A549 (cell line): ENCODE data around the gene INVS. TPM values are rescaled to one million over a fixed set of nuclear protein-coding genes. Genes with fewer than 3 reads are reported as not detected.
"Not testable (repeated sequence)": the region's sequence is repeated elsewhere in the genome, so short reads cannot be mapped to it uniquely, and the experiment has no call there.

ENCODE experiments used
- ATAC-seq, 2 experiments: fragments of 200-7000 bp in 1 of 2; fragments of >200 bp in 1 of 2; cut with Nextera tagmentation in 1 of 2; cut with Tn5 transposase in 1 of 2; 3 replicates each; pipeline versions ENCODE4 v1.8.0 to v1.9.1; 2018 to 2020; ENCODE audit warnings: mild to moderate bottlenecking in 1 of 2, moderate library complexity in 1 of 2
- CTCF ChIA-PET: fragments of 300-600 bp; sonication (Branson Sonifier 250); formaldehyde crosslinking; extraction: SDS; loops from one replicate; lab custom pipeline; 2021; ENCODE audit warnings: antibody characterized with exemption, inconsistent platforms; lab: Yijun Ruan, JAX
- POLR2A ChIA-PET: fragments of 350-600 bp; formaldehyde crosslinking; extraction: SDS; loops from one replicate; lab custom pipeline; 2021; ENCODE audit warnings: antibody characterized with exemption, inconsistent platforms; lab: Yijun Ruan, JAX
- DNase-seq, 2 experiments: peaks; one replicate each; pipeline versions ENCODE4 v3.0.0 to v3.0.0-alpha.2; 2011 to 2016; ENCODE audit warnings: low read depth in 1 of 2, low spot score in 1 of 2
- FAIRE-seq: peaks from 2 replicates; lab custom pipeline; 2011; peaks lifted over from hg19 to GRCh38; lab: Jason Lieb, UNC
- H3K27ac ChIP-seq, 2 experiments: fragments of >200 bp; sonication (Bioruptor Twin); formaldehyde crosslinking; 3 replicates each; pipeline ENCODE4 v1.5.1; 2016 to 2017
- H3K4me1 ChIP-seq: fragments of >200 bp; sonication (Bioruptor Twin); formaldehyde crosslinking; 3 replicates; pipeline ENCODE4 v1.6.1; 2016
- H3K4me2 ChIP-seq: fragments of >200 bp; sonication (Bioruptor Twin); formaldehyde crosslinking; 3 replicates; pipeline ENCODE4 v1.6.1; 2016
- H3K4me3 ChIP-seq: fragments of >200 bp; sonication (Bioruptor Twin); formaldehyde crosslinking; 3 replicates; pipeline ENCODE4 v1.5.1; 2016
- H3K9me3 ChIP-seq: fragments of >200 bp; sonication (Bioruptor Twin); formaldehyde crosslinking; 3 replicates; pipeline ENCODE4 v1.6.1; 2016
- ATOH8 ChIP-seq: fragments of 250-450 bp; sonication (Bioruptor Pico); IDR thresholded peaks from 2 replicates; pipeline ENCODE4 v1.5.0; 2020; ENCODE audit warnings: low read depth, mild to moderate bottlenecking, moderate library complexity
- CBX8 ChIP-seq: fragments of 200-600 bp; sonication (generic); IDR thresholded peaks from 2 replicates; pipeline ENCODE4 v1.6.1; 2016
- E2F6 ChIP-seq: IDR thresholded peaks from 2 replicates; pipeline ENCODE4 v1.6.1; 2012; ENCODE audit warnings: low read depth, borderline replicate concordance
- ESRRA ChIP-seq: fragments of 150-350 bp; IDR thresholded peaks from 2 replicates; pipeline ENCODE4 v1.6.1; 2014; ENCODE audit warnings: mild to moderate bottlenecking, low read length, borderline replicate concordance
- FOSL2 ChIP-seq, 2 experiments: fragments of 450-650 bp in 1 of 2; fragments of >200 bp in 1 of 2; sonication (Bioruptor Twin) in 1 of 2; formaldehyde crosslinking; IDR thresholded peaks; 2 replicates each; pipeline versions ENCODE4 v1.5.0 to v1.6.1; 2016 to 2020; ENCODE audit warnings: mild to moderate bottlenecking in 1 of 2, moderate library complexity in 1 of 2
- HOXB13 ChIP-seq: fragments of 250-450 bp; sonication (Bioruptor Pico); IDR thresholded peaks from 2 replicates; pipeline ENCODE4 v1.5.0; 2020; ENCODE audit warnings: low read depth, mild to moderate bottlenecking, moderate library complexity
- JUNB ChIP-seq: fragments of >200 bp; sonication (Bioruptor Twin); formaldehyde crosslinking; IDR thresholded peaks from 2 replicates; pipeline ENCODE4 v1.6.1; 2016
- KDM5A ChIP-seq: fragments of 200-600 bp; sonication (generic); IDR thresholded peaks from 2 replicates; pipeline ENCODE4 v1.6.1; 2016; ENCODE audit warnings: antibody characterized with exemption, mild to moderate bottlenecking
- MAFK ChIP-seq: fragments of 450-650 bp; IDR thresholded peaks from 2 replicates; pipeline ENCODE4 v1.6.1; 2014; ENCODE audit not compliant: partially characterized antibody
- MAZ ChIP-seq: fragments of 150-350 bp; IDR thresholded peaks from 2 replicates; pipeline ENCODE4 v1.6.1; 2014; ENCODE audit warnings: antibody characterized with exemption, low read depth, low read length, borderline replicate concordance
- NR3C1 ChIP-seq: fragments of >200 bp; sonication (Bioruptor Twin); formaldehyde crosslinking; IDR thresholded peaks from 3 replicates; pipeline ENCODE4 v1.6.1; 2017
- PHF8 ChIP-seq: fragments of 200-600 bp; sonication (generic); IDR thresholded peaks from 2 replicates; pipeline ENCODE4 v1.6.1; 2016; ENCODE audit warnings: low read depth, mild to moderate bottlenecking, antibody characterized with exemption, moderate library complexity, borderline replicate concordance
- REST ChIP-seq: fragments of 200-600 bp; sonication (generic); IDR thresholded peaks from 2 replicates; pipeline ENCODE4 v1.6.1; 2016; ENCODE audit warnings: antibody characterized with exemption, mild to moderate bottlenecking, moderate library complexity
- RNF2 ChIP-seq: fragments of 200-600 bp; sonication (generic); IDR thresholded peaks from 2 replicates; pipeline ENCODE4 v1.6.1; 2016; ENCODE audit warnings: low read depth, mild to moderate bottlenecking, antibody characterized with exemption, moderate library complexity, borderline replicate concordance
- SMC3 ChIP-seq: fragments of >200 bp; sonication (Bioruptor Twin); formaldehyde crosslinking; IDR thresholded peaks from 3 replicates; pipeline ENCODE4 v1.6.1; 2018; ENCODE audit warnings: inconsistent platforms
- TFCP2L1 ChIP-seq: fragments of 250-450 bp; sonication (Bioruptor Pico); IDR thresholded peaks from 2 replicates; pipeline ENCODE4 v1.5.0; 2021; ENCODE audit warnings: mild to moderate bottlenecking
- WGBS: methylation state at CpG from one replicate; pipeline ENCODE4 v1.1.6; 2017; ENCODE audit errors: missing lambda C conversion rate; 5-methylcytosine and 5-hydroxymethylcytosine counted together
- polyA plus RNA-seq, 4 experiments: library from polyadenylated mRNA; depleted of rRNA in 3 of 4; stranded (reverse); fragments of >200 nt; fragmentation: RNase III in 1 of 4; extraction: RNeasy Plus Mini Kit Qiagen cat#74134 plus additional on column Dnase treatment in 1 of 4; gene quantifications; 2 replicates in 3 of 4; 3 replicates in 1 of 4; pipeline ENCODE4 v1.2.3, GENCODE V29; 2011 to 2017

The INVS gene
- polyA plus RNA-seq, 2 of the 4 experiments (the other 2 are of a cell fraction), result 11.9 to 30.6 TPM

DNA sequence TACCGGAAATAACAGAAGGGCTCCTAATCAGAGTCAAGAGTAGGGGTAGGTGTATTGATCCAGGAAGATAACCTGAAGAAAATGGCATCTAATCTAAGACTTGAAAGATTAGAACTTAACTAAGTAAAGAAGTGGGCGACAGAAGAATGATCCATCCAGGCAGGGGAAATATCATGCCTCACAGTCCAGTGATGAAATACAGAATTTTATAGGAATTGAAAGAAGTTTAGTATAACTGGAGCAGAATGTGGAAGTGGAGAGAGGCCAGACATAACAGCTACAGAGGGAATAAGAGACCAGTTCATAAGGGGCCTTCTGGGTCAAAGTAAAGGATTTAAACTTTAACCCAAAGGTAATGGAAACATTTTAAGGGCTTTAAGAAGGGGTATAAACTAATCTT is 42.5 kb upstream of the INVS start:
- ChIA-PET POLR2A (no interaction called here), CTCF (no interaction called here)
- no peaks in the 10 kb centered on the region for H3K4me1 ChIP-seq
- H3K9me3 ChIP-seq, result no peaks in the 10 kb centered on the region
- no peak for ATAC-seq
- no peak overlapping the region for H3K4me3 ChIP-seq
- WGBS, result 91% methylated on average over 2 of the region's 2 CpGs
- H3K4me2 ChIP-seq, result no peak overlapping the region
- FAIRE-seq, result no peak
- TF ChIP-seq TFCP2L1 (no peak), ATOH8 (CRISPR knock-in tag) (no peak), JUNB (no peak), CBX8 (no peak)
- H3K27ac ChIP-seq, result no peak overlapping the region
- DNase-seq, result no peak

DNA sequence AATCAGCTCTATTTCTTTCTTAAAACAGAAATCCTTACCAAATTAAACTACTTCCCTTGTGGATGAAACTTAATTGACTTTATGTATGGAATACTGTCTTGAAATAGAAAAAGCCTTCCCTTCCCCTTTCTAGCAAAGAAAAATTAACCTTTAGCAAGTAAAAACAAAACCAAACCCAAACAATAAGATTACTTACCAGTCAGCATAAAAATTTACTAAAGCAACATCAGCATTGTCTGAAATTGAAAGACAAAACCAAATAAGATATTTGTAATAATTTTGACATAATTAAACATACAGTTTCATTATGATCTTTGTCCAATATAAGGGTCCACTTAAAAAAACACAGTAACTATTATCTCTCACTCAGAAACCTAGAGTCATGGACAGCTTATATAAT is 41.4 kb upstream of the INVS start:
- ATAC-seq, result no peak
- ChIA-PET CTCF (no interaction called here), POLR2A (no interaction called here)
- Histone ChIP-seq H3K9me3 (no peaks in the 10 kb centered on the region), H3K4me3 (no peak overlapping the region), H3K27ac (no peak overlapping the region), H3K4me1 (no peaks in the 10 kb centered on the region), H3K4me2 (no peak overlapping the region)
- DNase-seq, result no peak
- TF ChIP-seq NR3C1 (no peak), MAZ (no peak), MAFK (peak; percentile 53)
- no peak for FAIRE-seq

- DNase-seq, result no peak
- H3K27ac ChIP-seq, result no peak overlapping the region
- FAIRE-seq, result no peak
- H3K9me3 ChIP-seq, result no peaks in the 10 kb centered on the region
- ChIA-PET CTCF (no interaction called here), POLR2A (no interaction called here)
- no peak for ATAC-seq
- no peak overlapping the region for H3K4me3 ChIP-seq
- WGBS, result 92% methylated on average over 4 of the region's 4 CpGs
- peaks cover 12% of the 10 kb centered on the region for H3K4me1 ChIP-seq
- TF ChIP-seq PHF8, result no peak
- TF ChIP-seq REST, result no peak
- no peak for TF ChIP-seq FOSL2 (IDR thresholded peaks at IDR 0.05)
- TF ChIP-seq FOSL2 (CRISPR knock-in tag; IDR thresholded peaks at IDR 0.05), result no peak
- TF ChIP-seq RNF2, result no peak
- TF ChIP-seq E2F6, result no peak
- no peak for TF ChIP-seq NR3C1
- no peak for TF ChIP-seq HOXB13 (CRISPR knock-in tag)
- no peak for TF ChIP-seq ESRRA
- TF ChIP-seq SMC3, result no peak
- no peak for TF ChIP-seq JUNB
- no peak for TF ChIP-seq ATOH8 (CRISPR knock-in tag)
- no peak for TF ChIP-seq KDM5A
- no peak overlapping the region for H3K4me2 ChIP-seq
These were observed 40.1 kb upstream of the INVS start for GRCh38 chr9:100058699-100059579.

DNA sequence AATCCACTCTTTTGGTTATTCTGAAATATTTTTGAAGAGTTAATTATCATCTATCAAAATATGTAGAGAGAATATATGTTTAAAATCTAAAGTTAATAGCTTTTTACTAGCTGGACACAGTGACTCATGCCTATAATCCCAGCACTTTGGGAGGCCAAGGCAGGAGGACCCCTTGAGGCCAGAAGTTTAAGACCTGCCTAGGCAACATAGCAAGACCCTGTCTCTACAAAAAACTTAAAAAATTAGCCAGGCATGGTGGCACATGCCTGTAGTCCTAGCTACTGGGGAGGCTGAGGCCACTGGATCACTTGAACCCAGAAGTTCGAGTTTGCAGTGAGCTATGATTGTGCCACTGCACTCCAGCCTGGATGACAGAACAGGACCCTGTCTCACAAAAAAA is 36.4 kb upstream of the INVS start:
- H3K27ac ChIP-seq, H3K9me3 ChIP-seq, DNase-seq, ATAC-seq, FAIRE-seq, POLR2A ChIA-PET, H3K4me3 ChIP-seq, H3K4me2 ChIP-seq: not testable (repeated sequence)
- peaks cover 28% of the 10 kb centered on the region for H3K4me1 ChIP-seq
- CTCF ChIA-PET, result interaction anchor here (0.6 kb wide), 1 partner anchor 13 kb away, joined by 3 read pairs; no protein-coding TSS in a partner anchor
- 80% methylated on average over 1 of the region's 1 CpG for WGBS
